Peyer's patch (tissue), 4 donors: Measurements from ENCODE around the gene ZNF474.

Experiments used
- CTCF ChIP-seq, 6 experiments: fragments of 450-650 bp in 4 of 6; fragments of 200-600 bp in 2 of 6; sonication (generic) in 1 of 6; IDR thresholded peaks; one replicate each; pipeline ENCODE4 v1.5.1; 2017 to 2019; ENCODE audit warnings: antibody characterized with exemption in 6 of 6, mild to moderate bottlenecking in 3 of 6, moderate library complexity in 1 of 6
- POLR2A ChIP-seq, 2 donors: fragments of 450-650 bp; IDR thresholded peaks; one replicate each; pipeline ENCODE4 v1.5.1; 2017; ENCODE audit warnings: antibody characterized with exemption in 2 of 2, mild to moderate bottlenecking in 2 of 2, moderate library complexity in 2 of 2

GRCh38 chr5:122097391-122097790 lies 32.0 kb upstream of the ZNF474 start:
- TF ChIP-seq CTCF (IDR thresholded peaks at IDR 0.05) (no peak), POLR2A (IDR thresholded peaks at IDR 0.05) (no peak)
